ENCODE measurements around the gene ZSCAN16.

ZSCAN16 gene

GRCh38 chr6:28142446-28142845 lies 18.0 kb downstream of the ZSCAN16 start:
- no peaks in the 10 kb centered on the region for H3K9me3 ChIP-seq (ENCODE audit: severe bottlenecking)
- no peak for TF ChIP-seq CTCF (IDR thresholded peaks at IDR 0.05; ENCODE audit: poor library complexity, severe bottlenecking)
- H3K27ac ChIP-seq (ENCODE audit: poor library complexity, severe bottlenecking) = peak overlapping the region; percentile 10
- no peak for DNase-seq (ENCODE audit: low spot score)
- no peaks in the 10 kb centered on the region for H3K27me3 ChIP-seq (ENCODE audit: insufficient read depth, poor library complexity, severe bottlenecking)
- peaks cover 8% of the 10 kb centered on the region for H3K4me1 ChIP-seq (ENCODE audit: insufficient read depth, poor library complexity, severe bottlenecking)
- H3K36me3 ChIP-seq (ENCODE audit: low read depth) = peaks cover 34% of the 10 kb centered on the region
- ATAC-seq (ENCODE audit: low read depth) = no peak
- H3K4me3 ChIP-seq (ENCODE audit: severe bottlenecking) = peak overlapping the region; percentile 60

- no peak for TF ChIP-seq CTCF (IDR thresholded peaks at IDR 0.05; ENCODE audit: poor library complexity, severe bottlenecking)
- Histone ChIP-seq H3K27me3 (ENCODE audit: insufficient read depth, poor library complexity, severe bottlenecking) (no peaks in the 10 kb centered on the region), H3K4me1 (ENCODE audit: insufficient read depth, poor library complexity, severe bottlenecking) (peaks cover 6% of the 10 kb centered on the region), H3K27ac (ENCODE audit: poor library complexity, severe bottlenecking) (no peak overlapping the region), H3K4me3 (ENCODE audit: severe bottlenecking) (no peak overlapping the region), H3K36me3 (ENCODE audit: low read depth) (peaks cover 60% of the 10 kb centered on the region), H3K9me3 (ENCODE audit: severe bottlenecking) (no peaks in the 10 kb centered on the region)
- no peak for DNase-seq (ENCODE audit: low spot score)
- no peak for ATAC-seq (ENCODE audit: low read depth)
Observed at GRCh38 chr6:28145231-28145630, 20.8 kb downstream of the ZSCAN16 start.

GRCh38 chr6:28152531-28152930 lies 28.1 kb downstream of the ZSCAN16 start:
- H3K9me3 ChIP-seq (ENCODE audit: severe bottlenecking) = no peaks in the 10 kb centered on the region
- ATAC-seq (ENCODE audit: low read depth) (no peak), DNase-seq (ENCODE audit: low spot score) (no peak)
- H3K4me1 ChIP-seq (ENCODE audit: insufficient read depth, poor library complexity, severe bottlenecking) = no peaks in the 10 kb centered on the region
- H3K27me3 ChIP-seq (ENCODE audit: insufficient read depth, poor library complexity, severe bottlenecking) = no peaks in the 10 kb centered on the region
- H3K27ac ChIP-seq (ENCODE audit: poor library complexity, severe bottlenecking) = no peak overlapping the region
- H3K36me3 ChIP-seq (ENCODE audit: low read depth) = peaks cover 91% of the 10 kb centered on the region
- no peak overlapping the region for H3K4me3 ChIP-seq (ENCODE audit: severe bottlenecking)
- TF ChIP-seq CTCF (IDR thresholded peaks at IDR 0.05; ENCODE audit: poor library complexity, severe bottlenecking) = no peak

- Histone ChIP-seq H3K4me3 (ENCODE audit: severe bottlenecking) (no peak overlapping the region), H3K36me3 (ENCODE audit: low read depth) (peaks cover 83% of the 10 kb centered on the region), H3K27ac (ENCODE audit: poor library complexity, severe bottlenecking) (no peak overlapping the region), H3K4me1 (ENCODE audit: insufficient read depth, poor library complexity, severe bottlenecking) (no peaks in the 10 kb centered on the region), H3K9me3 (ENCODE audit: severe bottlenecking) (no peaks in the 10 kb centered on the region), H3K27me3 (ENCODE audit: insufficient read depth, poor library complexity, severe bottlenecking) (no peaks in the 10 kb centered on the region)
- ATAC-seq (ENCODE audit: low read depth) (no peak), DNase-seq (ENCODE audit: low spot score) (no peak)
- TF ChIP-seq CTCF (IDR thresholded peaks at IDR 0.05; ENCODE audit: poor library complexity, severe bottlenecking) = no peak
Observed at GRCh38 chr6:28153546-28153945, 29.1 kb downstream of the ZSCAN16 start.

GRCh38 chr6:28154357-28154756 lies 29.9 kb downstream of the ZSCAN16 start:
- peaks cover 75% of the 10 kb centered on the region for H3K36me3 ChIP-seq (ENCODE audit: low read depth)
- H3K9me3 ChIP-seq (ENCODE audit: severe bottlenecking) = no peaks in the 10 kb centered on the region
- H3K27ac ChIP-seq (ENCODE audit: poor library complexity, severe bottlenecking) = no peak overlapping the region
- no peak for TF ChIP-seq CTCF (IDR thresholded peaks at IDR 0.05; ENCODE audit: poor library complexity, severe bottlenecking)
- no peaks in the 10 kb centered on the region for H3K4me1 ChIP-seq (ENCODE audit: insufficient read depth, poor library complexity, severe bottlenecking)
- DNase-seq (ENCODE audit: low spot score) (no peak), ATAC-seq (ENCODE audit: low read depth) (no peak)
- no peak overlapping the region for H3K4me3 ChIP-seq (ENCODE audit: severe bottlenecking)
- no peaks in the 10 kb centered on the region for H3K27me3 ChIP-seq (ENCODE audit: insufficient read depth, poor library complexity, severe bottlenecking)
